ENCODE data around the gene MYO1H. TPM values are rescaled to one million over a fixed set of nuclear protein-coding genes. Genes with fewer than 3 reads are reported as not detected.

MYO1H gene
- total RNA-seq, 4 donors from 2014 or later = not detected

DNA sequence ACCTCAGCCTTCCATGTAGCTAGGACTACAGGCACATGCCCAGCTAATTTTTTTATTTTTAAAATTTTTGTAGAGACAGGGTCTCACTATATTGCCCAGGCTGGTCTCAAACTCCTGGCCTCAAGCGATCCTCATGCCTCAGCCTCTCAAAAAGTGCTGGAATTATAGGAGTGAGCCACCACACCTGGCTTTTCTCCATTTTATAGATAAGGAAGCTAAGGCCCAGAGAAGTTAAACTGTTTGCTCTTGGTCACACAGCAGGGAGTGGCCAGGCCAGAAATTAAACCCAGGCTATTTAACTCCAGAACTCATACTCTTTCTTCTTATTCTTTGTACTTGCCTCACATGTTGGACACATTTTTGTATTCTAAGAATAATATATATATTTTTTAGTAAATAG is 146.2 kb downstream of the MYO1H start:
- Histone ChIP-seq H3K36me3 (peaks cover 67 to 100% (median 93%) of the 10 kb centered on the region in 4 donors), H3K9me3 (no peaks in the 10 kb centered on the region), H3K4me3 (no peak overlapping the region), H3K27me3 (no peaks in the 10 kb centered on the region), H3K27ac (replicated peaks in 1 of 4) (no peak overlapping the region), H3K4me1 (no peaks in the 10 kb centered on the region)
- 100% methylated on average over 1 of the region's 1 CpG for WGBS
- TF ChIP-seq POLR2A (IDR thresholded peaks at IDR 0.05; ENCODE audit: low read depth) (no peak), EP300 (IDR thresholded peaks at IDR 0.05) (no peak), POLR2AphosphoS5 (IDR thresholded peaks at IDR 0.05) (no peak)
- DNase-seq (ENCODE audit: extremely low spot score) = no peak
- intact Hi-C loops (cut with DNase I) = no loop called here

DNA sequence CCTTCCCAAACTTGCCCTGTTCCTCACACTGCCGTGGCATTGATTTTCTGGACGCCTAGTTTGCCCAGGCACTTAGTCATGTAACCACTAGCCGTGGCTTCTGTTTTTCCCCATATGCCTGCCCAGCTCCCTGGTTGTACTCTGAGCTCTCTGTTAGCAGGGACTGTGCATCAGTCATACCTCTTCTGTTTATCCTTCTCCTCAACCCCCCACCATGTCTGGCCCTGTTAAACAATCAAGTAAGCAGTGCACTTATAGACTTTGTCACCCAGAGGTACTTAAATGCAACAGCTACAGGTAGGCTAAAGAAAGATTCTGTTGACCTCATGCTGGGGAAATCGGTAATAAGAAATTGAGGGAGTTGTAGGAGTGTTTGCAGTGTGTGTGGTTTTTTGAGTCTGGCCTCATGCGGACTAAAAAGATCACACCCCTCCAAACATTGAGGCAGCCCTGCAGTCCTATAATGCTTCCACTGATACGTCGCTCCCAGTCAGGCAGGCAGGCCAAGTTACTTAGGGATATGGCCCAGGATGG is 146.7 kb downstream of the MYO1H start:
- intact Hi-C loops (cut with DNase I) = no loop called here
- no peaks in the 10 kb centered on the region for H3K4me1 ChIP-seq
- H3K27ac ChIP-seq (replicated peaks in 1 of 4) = no peak overlapping the region
- H3K36me3 ChIP-seq = peaks cover 67 to 100% (median 93%) of the 10 kb centered on the region in 4 donors
- no peak overlapping the region for H3K4me3 ChIP-seq
- TF ChIP-seq POLR2AphosphoS5 (IDR thresholded peaks at IDR 0.05) = no peak
- TF ChIP-seq POLR2A (IDR thresholded peaks at IDR 0.05; ENCODE audit: low read depth) = no peak
- no peak for TF ChIP-seq EP300 (IDR thresholded peaks at IDR 0.05)
- TF ChIP-seq, protein P1, sequence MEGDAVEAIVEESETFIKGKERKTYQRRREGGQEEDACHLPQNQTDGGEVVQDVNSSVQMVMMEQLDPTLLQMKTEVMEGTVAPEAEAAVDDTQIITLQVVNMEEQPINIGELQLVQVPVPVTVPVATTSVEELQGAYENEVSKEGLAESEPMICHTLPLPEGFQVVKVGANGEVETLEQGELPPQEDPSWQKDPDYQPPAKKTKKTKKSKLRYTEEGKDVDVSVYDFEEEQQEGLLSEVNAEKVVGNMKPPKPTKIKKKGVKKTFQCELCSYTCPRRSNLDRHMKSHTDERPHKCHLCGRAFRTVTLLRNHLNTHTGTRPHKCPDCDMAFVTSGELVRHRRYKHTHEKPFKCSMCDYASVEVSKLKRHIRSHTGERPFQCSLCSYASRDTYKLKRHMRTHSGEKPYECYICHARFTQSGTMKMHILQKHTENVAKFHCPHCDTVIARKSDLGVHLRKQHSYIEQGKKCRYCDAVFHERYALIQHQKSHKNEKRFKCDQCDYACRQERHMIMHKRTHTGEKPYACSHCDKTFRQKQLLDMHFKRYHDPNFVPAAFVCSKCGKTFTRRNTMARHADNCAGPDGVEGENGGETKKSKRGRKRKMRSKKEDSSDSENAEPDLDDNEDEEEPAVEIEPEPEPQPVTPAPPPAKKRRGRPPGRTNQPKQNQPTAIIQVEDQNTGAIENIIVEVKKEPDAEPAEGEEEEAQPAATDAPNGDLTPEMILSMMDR (IDR thresholded peaks at IDR 0.05) = no peak
- H3K9me3 ChIP-seq = no peaks in the 10 kb centered on the region
- no peak for DNase-seq (ENCODE audit: extremely low spot score)
- WGBS = 92% methylated on average over 7 of the region's 7 CpGs
- no peaks in the 10 kb centered on the region for H3K27me3 ChIP-seq

DNA sequence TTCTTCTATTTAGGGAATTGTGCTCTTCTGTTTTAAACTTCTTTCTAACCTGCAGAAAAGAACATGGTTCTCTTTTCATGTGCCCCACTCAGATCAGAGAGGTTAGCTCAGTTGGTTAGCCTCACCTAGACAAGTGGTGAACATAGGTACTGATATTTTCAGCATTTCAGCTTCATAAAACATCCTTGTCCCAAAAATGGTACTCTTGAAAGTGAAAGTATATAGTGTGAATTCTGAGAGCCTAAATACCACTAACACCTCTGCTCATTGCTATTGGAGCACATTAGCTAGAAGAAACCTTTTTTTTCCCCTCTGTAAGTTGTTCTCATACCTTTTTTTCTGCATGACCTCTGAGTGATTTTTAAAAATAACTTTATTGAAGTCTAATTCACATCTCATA is 147.3 kb downstream of the MYO1H start:
- no peak overlapping the region for H3K4me3 ChIP-seq
- H3K36me3 ChIP-seq = peaks cover 65 to 100% (median 93%) of the 10 kb centered on the region in 4 donors
- no peak for DNase-seq (ENCODE audit: extremely low spot score)
- no peak for TF ChIP-seq POLR2AphosphoS5 (IDR thresholded peaks at IDR 0.05)
- TF ChIP-seq, protein P1 (IDR thresholded peaks at IDR 0.05) = no peak
- TF ChIP-seq EP300 (IDR thresholded peaks at IDR 0.05) = no peak
- no peak for TF ChIP-seq POLR2A (IDR thresholded peaks at IDR 0.05; ENCODE audit: low read depth)
- intact Hi-C loops (cut with DNase I) = no loop called here
- H3K27ac ChIP-seq (replicated peaks in 1 of 4) = no peak overlapping the region
- no peaks in the 10 kb centered on the region for H3K27me3 ChIP-seq
- no peaks in the 10 kb centered on the region for H3K9me3 ChIP-seq
- H3K4me1 ChIP-seq = no peaks in the 10 kb centered on the region

DNA sequence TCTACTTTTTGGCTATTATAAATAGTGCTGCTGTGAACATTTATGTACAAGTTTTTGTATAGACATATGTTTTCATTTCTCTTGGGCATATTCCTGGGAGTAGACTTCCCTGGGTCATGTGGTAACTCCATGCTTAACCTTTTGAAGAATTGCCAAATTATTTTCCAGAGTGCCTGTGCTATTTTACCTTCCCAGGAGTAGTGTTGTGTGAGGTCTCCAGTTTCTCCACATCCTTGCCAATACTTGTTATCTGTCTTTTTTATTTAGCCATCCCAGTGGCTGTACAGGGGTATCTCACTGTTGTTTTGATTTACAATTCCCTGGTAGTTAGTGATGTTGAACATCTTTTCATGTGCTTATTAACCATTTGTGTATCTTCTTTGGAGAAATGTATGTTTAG is 148.6 kb downstream of the MYO1H start:
- peaks cover 65 to 100% (median 93%) of the 10 kb centered on the region in 4 donors for H3K36me3 ChIP-seq
- intact Hi-C loops (cut with DNase I) = no loop called here

DNA sequence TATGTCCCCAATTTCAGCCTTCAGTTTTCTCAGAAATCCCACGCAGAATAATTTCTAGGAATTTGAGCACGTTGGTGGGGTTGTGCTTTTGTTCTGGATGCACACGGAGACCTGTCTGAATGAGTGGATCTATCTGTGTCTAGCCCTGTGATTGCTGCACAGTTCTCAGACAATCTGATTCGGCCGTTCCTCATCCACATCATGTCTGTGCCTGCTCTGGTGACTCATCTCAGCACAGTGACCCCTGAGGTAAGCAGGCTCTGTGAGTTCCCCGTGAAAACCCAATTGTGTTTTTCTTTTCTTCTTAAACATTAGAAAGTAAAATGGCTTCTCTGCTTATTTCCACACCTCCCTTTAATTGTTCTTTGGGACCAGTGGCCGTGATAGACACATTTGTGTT is 150.0 kb downstream of the MYO1H start:
- peaks cover 67 to 100% (median 95%) of the 10 kb centered on the region in 4 donors for H3K36me3 ChIP-seq
- no peak for DNase-seq (ENCODE audit: extremely low spot score)
- WGBS = 92% methylated on average over 7 of the region's 7 CpGs

More for the DNA sequence above, 148.6 kb downstream of the MYO1H start:
- TF ChIP-seq, protein P1 (IDR thresholded peaks at IDR 0.05) = no peak
- TF ChIP-seq EP300 (IDR thresholded peaks at IDR 0.05) (no peak), POLR2AphosphoS5 (IDR thresholded peaks at IDR 0.05) (no peak), POLR2A (IDR thresholded peaks at IDR 0.05; ENCODE audit: low read depth) (no peak)
- H3K27ac ChIP-seq (replicated peaks in 1 of 4) = no peak overlapping the region
- H3K9me3 ChIP-seq = no peaks in the 10 kb centered on the region
- H3K4me3 ChIP-seq = no peak overlapping the region
- no peak for DNase-seq (ENCODE audit: extremely low spot score)
- no peaks in the 10 kb centered on the region for H3K4me1 ChIP-seq
- H3K27me3 ChIP-seq = no peaks in the 10 kb centered on the region

More for the DNA sequence above, 150.0 kb downstream of the MYO1H start:
- Histone ChIP-seq H3K4me1 (no peaks in the 10 kb centered on the region), H3K4me3 (no peak overlapping the region), H3K27ac (replicated peaks in 1 of 4) (no peak overlapping the region), H3K27me3 (no peaks in the 10 kb centered on the region), H3K9me3 (no peaks in the 10 kb centered on the region)
- intact Hi-C loops (cut with DNase I) = no loop called here
- TF ChIP-seq, protein P1 (IDR thresholded peaks at IDR 0.05) = no peak
- TF ChIP-seq EP300 (IDR thresholded peaks at IDR 0.05) (no peak), POLR2A (IDR thresholded peaks at IDR 0.05; ENCODE audit: low read depth) (no peak), POLR2AphosphoS5 (IDR thresholded peaks at IDR 0.05) (no peak)

Other genes with a start within 250 kb of the MYO1H start
- gene ACACB, start 231.3 kb upstream of the MYO1H start, total RNA-seq = 100 to 1,000 TPM in 2 of 4 donors, 10 to 100 TPM in 2; 59.6 to 134 (median 108) TPM
- gene FOXN4, start 38.6 kb upstream of the MYO1H start, total RNA-seq = not detected
- gene KCTD10, start 129.4 kb downstream of the MYO1H start, total RNA-seq = 100 to 1,000 TPM in 2 of 4 donors, 10 to 100 TPM in 2; 90.7 to 115 (median 104) TPM
- 10 to 100 TPM; 42.4 to 59.2 (median 49.1) TPM for gene UBE3B, start 129.7 kb downstream of the MYO1H start, total RNA-seq
- gene MMAB, start 225.6 kb downstream of the MYO1H start, total RNA-seq = 10 to 100 TPM; 20.0 to 25.3 (median 21.0) TPM
- 10 to 100 TPM in 3 of 4 donors, 1 to 10 TPM in 1; 6.2 to 18.7 (median 12.2) TPM for gene MVK, start 225.9 kb downstream of the MYO1H start, total RNA-seq